ENCODE results near the gene HDAC9. TPM values are rescaled to one million over a fixed set of nuclear protein-coding genes. Genes with fewer than 3 reads are reported as not detected.

The HDAC9 gene
- total RNA-seq, 4 donors from 2014 or later: 63.0 to 130 (median 107) TPM

DNA sequence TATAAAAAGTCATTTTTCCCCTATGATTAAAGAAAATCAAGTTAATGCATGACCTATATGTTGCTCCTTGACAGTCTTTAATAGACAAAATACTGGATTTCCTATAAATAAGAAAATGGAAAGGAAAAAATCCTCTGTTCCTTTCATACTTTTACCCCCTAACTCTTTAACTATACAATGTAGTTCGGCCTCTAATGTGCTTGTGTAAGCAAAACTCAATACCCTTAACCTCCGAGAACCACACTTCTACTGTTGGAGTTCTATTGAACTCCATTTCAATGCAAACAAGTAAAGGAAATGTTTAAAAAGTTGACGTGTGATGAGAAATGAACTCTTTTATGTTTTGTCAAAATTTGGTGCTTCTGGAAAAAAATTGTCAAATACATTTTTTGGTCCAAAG, 36.0 kb downstream of the HDAC9 start:
- H3K27ac ChIP-seq (replicated peaks in 1 of 4): no peak overlapping the region
- TF ChIP-seq, protein P1, sequence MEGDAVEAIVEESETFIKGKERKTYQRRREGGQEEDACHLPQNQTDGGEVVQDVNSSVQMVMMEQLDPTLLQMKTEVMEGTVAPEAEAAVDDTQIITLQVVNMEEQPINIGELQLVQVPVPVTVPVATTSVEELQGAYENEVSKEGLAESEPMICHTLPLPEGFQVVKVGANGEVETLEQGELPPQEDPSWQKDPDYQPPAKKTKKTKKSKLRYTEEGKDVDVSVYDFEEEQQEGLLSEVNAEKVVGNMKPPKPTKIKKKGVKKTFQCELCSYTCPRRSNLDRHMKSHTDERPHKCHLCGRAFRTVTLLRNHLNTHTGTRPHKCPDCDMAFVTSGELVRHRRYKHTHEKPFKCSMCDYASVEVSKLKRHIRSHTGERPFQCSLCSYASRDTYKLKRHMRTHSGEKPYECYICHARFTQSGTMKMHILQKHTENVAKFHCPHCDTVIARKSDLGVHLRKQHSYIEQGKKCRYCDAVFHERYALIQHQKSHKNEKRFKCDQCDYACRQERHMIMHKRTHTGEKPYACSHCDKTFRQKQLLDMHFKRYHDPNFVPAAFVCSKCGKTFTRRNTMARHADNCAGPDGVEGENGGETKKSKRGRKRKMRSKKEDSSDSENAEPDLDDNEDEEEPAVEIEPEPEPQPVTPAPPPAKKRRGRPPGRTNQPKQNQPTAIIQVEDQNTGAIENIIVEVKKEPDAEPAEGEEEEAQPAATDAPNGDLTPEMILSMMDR (IDR thresholded peaks at IDR 0.05): no peak
- no peak for TF ChIP-seq POLR2A (IDR thresholded peaks at IDR 0.05; ENCODE audit: low read depth)
- 72% methylated on average over 3 of the region's 3 CpGs for WGBS
- intact Hi-C loops (cut with DNase I): no loop called here
- H3K36me3 ChIP-seq: no peaks in the 10 kb centered on the region
- no peak for DNase-seq (ENCODE audit: extremely low spot score)
- H3K9me3 ChIP-seq: no peaks in the 10 kb centered on the region
- H3K4me3 ChIP-seq: no peak overlapping the region
- no peaks in the 10 kb centered on the region for H3K27me3 ChIP-seq
- H3K4me1 ChIP-seq: peaks cover 0 to 9% (median 2%) of the 10 kb centered on the region in 4 donors

- TF ChIP-seq EP300 (IDR thresholded peaks at IDR 0.05): no peak
- no peak for TF ChIP-seq POLR2AphosphoS5 (IDR thresholded peaks at IDR 0.05)
- no peak for TF ChIP-seq POLR2A (IDR thresholded peaks at IDR 0.05; ENCODE audit: low read depth)
- TF ChIP-seq, protein P1 (IDR thresholded peaks at IDR 0.05): no peak
- Histone ChIP-seq H3K4me1 (peaks cover 0 to 9% (median 0%) of the 10 kb centered on the region in 4 donors), H3K27me3 (no peaks in the 10 kb centered on the region), H3K9me3 (no peaks in the 10 kb centered on the region), H3K27ac (replicated peaks in 1 of 4) (no peak overlapping the region), H3K4me3 (no peak overlapping the region), H3K36me3 (no peaks in the 10 kb centered on the region)
- intact Hi-C loops (cut with DNase I): no loop called here
- 75% methylated on average over 2 of the region's 2 CpGs for WGBS
- no peak for DNase-seq (ENCODE audit: extremely low spot score)
These were observed 37.3 kb downstream of the HDAC9 start for GRCh38 chr7:18532813-18533212.

DNA sequence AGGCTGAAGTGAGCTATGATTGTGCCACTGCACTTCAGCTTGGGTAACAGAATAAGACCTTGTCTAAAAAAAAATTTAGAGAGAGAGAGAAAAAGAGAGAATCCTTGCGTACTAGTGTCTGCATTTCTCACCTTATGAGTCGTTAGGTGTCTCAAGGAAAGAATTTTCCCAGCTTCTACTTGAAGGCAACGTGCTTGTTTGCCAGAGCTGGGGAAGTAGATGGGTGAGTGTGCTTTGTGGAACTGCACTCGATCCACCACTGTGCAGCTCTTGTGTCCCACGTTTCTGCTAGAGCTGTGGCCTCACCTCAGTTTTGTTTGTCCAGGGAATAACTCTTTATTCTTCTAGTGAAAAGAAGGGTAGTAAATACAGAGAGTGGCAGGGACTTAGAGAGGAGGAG, 38.9 kb downstream of the HDAC9 start:
- H3K36me3 ChIP-seq: no peaks in the 10 kb centered on the region
- TF ChIP-seq EP300 (IDR thresholded peaks at IDR 0.05) (no peak), POLR2AphosphoS5 (IDR thresholded peaks at IDR 0.05) (no peak), POLR2A (IDR thresholded peaks at IDR 0.05; ENCODE audit: low read depth) (no peak)
- TF ChIP-seq, protein P1 (IDR thresholded peaks at IDR 0.05): no peak
- WGBS: 87% methylated on average over 5 of the region's 5 CpGs
- intact Hi-C loops (cut with DNase I): no loop called here
- no peak overlapping the region for H3K27ac ChIP-seq (replicated peaks in 1 of 4)
- no peaks in the 10 kb centered on the region for H3K9me3 ChIP-seq
- DNase-seq (ENCODE audit: extremely low spot score): no peak
- no peaks in the 10 kb centered on the region for H3K27me3 ChIP-seq
- H3K4me3 ChIP-seq: no peak overlapping the region
- no peaks in the 10 kb centered on the region for H3K4me1 ChIP-seq

- H3K27ac ChIP-seq (replicated peaks in 1 of 4): no peak overlapping the region
- peaks cover 0 to 11% (median 4%) of the 10 kb centered on the region in 4 donors for H3K4me1 ChIP-seq
- no peaks in the 10 kb centered on the region for H3K36me3 ChIP-seq
- no peaks in the 10 kb centered on the region for H3K9me3 ChIP-seq
- no peaks in the 10 kb centered on the region for H3K27me3 ChIP-seq
- WGBS: 88% methylated on average over 2 of the region's 2 CpGs
- TF ChIP-seq EP300 (IDR thresholded peaks at IDR 0.05) (no peak), POLR2AphosphoS5 (IDR thresholded peaks at IDR 0.05) (no peak), POLR2A (IDR thresholded peaks at IDR 0.05; ENCODE audit: low read depth) (no peak)
- TF ChIP-seq, protein P1 (IDR thresholded peaks at IDR 0.05): no peak
- DNase-seq (ENCODE audit: extremely low spot score): no peak
- no peak overlapping the region for H3K4me3 ChIP-seq
- intact Hi-C loops (cut with DNase I): no loop called here
These were observed 40.4 kb downstream of the HDAC9 start for GRCh38 chr7:18535810-18536415.

GRCh38 chr7:18536486-18536885, 40.9 kb downstream of the HDAC9 start:
- WGBS: 50% methylated on average over 1 of the region's 1 CpG
- Histone ChIP-seq H3K27ac (replicated peaks in 1 of 4) (no peak overlapping the region), H3K9me3 (no peaks in the 10 kb centered on the region), H3K36me3 (no peaks in the 10 kb centered on the region), H3K4me3 (no peak overlapping the region), H3K27me3 (no peaks in the 10 kb centered on the region), H3K4me1 (peaks cover 0 to 17% (median 10%) of the 10 kb centered on the region in 4 donors)
- intact Hi-C loops (cut with DNase I): no loop called here
- TF ChIP-seq EP300 (IDR thresholded peaks at IDR 0.05) (no peak), POLR2AphosphoS5 (IDR thresholded peaks at IDR 0.05) (no peak), POLR2A (IDR thresholded peaks at IDR 0.05; ENCODE audit: low read depth) (no peak)
- TF ChIP-seq, protein P1 (IDR thresholded peaks at IDR 0.05): no peak
- DNase-seq (ENCODE audit: extremely low spot score): no peak
